HCEC 1CT (cell line): ENCODE results near the gene ZNF408.
"Not testable (repeated sequence)": the region's sequence is repeated elsewhere in the genome, so short reads cannot be mapped to it uniquely, and the experiment has no call there.

Experiments used
- DNase-seq: peaks from one replicate; pipeline ENCODE4 v3.0.0-alpha.2; 2017

The ZNF408 gene

DNA sequence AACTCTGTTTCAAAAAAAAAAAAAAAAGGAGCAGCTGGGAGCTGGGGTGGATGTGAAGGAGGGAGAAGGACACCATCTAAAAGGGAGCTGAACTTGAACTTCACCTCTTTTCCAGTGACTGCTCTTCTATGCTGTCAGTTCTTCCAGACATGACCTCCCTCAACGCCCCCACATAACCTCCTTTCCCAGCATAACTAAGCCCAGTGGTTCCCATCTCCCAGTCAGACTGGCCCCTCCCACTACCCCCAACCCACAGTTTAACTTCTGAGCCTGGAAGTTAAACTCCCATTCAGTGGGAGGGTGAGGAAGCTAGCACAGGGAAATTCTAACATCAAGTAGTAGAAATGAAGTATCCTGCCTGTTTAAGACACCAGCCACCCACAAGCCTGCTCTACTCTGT, 2.2 kb upstream of the ZNF408 start:
- DNase-seq = no peak

DNA sequence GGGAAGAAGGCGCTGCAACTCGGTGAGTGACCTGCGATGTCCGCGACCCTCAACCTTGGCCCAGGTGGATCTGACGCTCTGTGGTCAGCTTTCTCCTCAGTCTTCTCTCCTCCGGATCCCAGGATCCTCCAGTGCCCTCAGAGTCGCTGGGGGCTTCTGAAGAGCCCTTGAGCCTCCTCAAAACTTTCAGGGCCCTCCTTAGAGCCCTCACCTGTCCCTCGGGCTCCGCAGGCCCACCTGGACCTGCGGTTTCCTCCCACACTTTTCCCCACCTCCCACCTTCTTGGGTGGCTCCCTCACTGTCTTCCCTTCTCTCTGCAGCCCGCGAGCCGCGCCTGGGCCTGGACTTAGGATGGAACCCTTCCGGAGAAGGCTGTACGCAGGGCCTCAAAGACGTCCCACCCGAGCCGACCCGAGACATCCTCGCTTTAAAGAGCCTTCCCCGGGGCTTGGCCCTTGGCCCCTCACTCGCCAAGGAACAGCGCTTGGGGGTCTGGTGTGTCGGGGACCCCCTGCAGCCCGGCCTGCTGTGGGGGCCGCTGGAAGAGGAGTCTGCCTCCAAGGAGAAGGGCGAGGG, 335 bp downstream of the ZNF408 start:
- no peak for DNase-seq

DNA sequence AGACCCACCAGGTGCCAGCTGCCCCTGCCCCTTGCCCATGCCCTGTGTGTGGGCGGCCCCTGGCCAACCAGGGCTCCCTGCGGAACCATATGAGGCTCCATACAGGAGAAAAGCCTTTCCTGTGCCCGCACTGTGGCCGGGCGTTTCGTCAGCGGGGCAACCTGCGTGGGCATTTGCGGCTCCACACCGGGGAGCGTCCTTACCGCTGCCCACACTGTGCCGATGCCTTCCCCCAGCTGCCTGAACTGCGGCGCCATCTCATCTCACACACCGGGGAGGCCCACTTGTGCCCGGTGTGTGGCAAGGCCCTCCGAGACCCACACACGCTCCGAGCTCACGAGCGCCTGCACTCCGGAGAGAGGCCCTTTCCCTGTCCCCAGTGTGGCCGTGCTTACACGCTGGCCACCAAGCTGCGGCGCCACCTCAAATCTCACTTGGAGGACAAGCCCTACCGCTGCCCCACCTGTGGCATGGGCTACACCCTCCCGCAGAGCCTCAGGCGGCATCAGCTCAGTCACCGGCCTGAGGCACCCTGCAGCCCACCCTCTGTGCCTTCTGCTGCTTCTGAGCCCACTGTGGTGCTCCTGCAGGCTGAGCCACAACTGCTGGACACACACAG, 4.3 kb downstream of the ZNF408 start:
- no peak for DNase-seq

DNA sequence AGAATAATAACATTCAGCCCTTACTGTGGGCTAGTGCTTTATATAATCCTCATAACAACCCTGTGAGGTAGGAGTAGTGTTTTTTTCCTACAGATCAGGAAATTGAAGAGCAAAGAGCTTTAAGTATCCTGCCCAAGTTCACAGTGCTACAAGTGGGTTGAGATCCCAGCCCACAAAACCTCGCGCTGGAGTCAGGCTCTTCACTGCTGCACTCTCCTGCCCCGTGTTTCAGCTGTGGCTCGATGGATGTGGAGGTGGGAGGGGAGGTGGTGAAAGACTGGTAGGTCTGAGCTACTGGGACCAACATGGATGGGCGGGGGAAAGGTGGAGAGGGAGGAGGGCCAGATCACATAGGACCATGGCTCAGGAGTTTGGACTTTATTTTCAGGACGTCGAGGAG, 6.1 kb downstream of the ZNF408 start:
- DNase-seq = no peak

DNA sequence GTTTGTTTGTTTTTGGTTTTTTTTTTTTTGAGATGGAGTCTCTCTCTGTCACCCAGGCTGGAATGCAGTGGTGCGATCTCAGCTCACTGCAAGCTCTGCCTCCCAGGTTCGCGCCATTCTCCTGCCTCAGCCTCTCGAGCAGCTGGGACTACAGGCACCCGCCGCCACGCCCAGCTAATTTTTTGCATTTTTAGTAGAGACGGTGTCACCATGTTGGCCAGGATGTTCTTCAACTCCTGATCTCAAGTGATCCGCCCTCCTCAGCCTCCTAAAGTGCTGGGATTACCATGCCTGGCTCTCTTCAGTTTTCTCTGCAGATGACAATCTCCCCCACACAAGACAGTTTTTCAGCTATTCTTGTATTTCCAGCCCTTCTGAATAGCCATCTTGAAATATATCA, 8.5 kb downstream of the ZNF408 start:
- DNase-seq = not testable (repeated sequence)

DNA sequence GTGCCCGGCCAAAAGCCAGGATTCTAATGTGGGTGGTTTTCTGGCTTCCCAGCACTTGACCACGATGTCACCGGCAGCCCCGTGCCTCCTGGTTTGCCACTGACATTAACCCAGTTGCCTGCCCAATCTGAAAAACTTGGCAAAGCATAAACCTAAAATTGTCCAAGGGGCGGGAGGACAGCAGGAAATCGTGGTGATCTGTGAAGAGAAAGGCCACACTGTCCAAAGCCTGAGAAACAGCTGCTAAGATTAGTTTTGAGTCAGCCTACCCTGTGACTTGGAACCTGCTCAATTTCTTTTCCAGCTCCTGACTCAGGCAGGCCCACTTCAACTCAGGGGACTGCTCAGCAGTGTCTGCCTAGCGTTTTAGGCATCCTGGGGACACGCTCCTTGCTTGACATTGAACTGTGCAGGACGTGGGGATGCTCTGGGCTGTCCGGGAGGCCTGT, 10.0 kb downstream of the ZNF408 start:
- DNase-seq = peak; percentile 96

DNA sequence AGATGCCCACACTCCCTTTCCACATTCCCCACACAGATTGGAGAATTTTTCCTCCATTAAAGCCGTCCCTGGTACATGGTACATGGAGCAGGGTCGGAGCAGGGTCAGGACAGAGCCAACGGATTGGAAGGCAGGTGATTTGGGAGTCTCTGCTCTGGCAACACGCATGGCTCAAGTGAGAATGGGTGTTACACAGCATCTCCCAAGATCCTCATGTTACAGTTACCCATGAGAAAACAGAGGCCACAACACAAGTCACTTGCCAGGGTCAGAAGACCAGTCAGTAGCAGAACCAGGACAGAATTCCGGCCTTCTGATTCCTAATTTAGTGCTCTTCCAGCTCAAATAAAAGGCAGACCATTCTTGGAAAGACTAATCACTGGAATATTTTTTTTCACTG, 10.5 kb downstream of the ZNF408 start:
- DNase-seq = peak; percentile 7

DNA sequence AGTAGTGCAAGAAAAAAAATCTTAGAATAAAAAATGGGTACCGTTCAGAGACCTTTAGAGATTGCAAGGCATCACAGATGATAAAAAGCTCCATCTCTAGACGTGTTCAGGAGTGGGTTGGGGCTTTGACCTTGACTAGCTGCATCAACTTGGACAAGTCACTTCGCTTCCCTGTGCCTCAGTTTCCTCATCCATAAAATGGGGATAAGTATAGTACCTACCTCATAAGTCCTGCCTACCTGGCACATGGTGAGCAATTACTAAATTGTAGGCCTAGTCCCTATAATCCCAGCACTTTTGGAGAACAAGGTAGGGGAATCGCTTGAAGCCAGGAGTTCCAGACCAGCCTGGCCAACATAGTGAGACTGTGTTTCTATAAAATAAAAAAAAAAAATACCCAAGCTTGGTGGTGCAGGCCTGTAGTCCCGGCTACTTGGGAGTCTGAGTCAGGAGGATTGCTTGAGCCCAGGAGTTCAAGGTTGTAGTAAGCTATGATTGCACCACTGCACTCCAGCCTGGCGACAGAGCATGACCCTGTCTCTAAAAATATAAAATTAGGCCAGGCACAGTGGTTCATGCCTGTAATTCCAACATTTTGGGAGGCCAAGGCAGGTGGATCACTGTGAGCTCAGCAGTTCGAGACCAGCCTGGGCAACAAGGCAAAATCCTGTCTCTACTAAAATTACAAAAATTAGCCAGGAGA, 12.2 kb downstream of the ZNF408 start:
- peak; percentile 3 for DNase-seq

DNA sequence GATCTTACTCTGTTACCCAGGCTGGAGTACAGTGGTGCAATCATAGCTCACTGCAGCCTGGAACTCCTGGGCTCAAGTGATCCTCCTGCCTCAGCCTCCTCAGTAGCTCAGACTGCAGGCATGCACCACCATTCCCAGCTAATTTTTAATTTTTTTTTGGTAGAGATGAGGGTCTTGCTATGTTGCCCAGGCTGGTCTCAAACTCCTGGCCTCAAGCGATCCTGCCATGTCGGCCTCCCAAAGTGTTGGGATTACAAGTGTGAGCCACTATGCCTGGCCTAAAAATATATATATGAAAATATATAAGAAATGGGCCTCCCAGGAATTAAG, 17.0 kb downstream of the ZNF408 start:
- DNase-seq = not testable (repeated sequence)

DNA sequence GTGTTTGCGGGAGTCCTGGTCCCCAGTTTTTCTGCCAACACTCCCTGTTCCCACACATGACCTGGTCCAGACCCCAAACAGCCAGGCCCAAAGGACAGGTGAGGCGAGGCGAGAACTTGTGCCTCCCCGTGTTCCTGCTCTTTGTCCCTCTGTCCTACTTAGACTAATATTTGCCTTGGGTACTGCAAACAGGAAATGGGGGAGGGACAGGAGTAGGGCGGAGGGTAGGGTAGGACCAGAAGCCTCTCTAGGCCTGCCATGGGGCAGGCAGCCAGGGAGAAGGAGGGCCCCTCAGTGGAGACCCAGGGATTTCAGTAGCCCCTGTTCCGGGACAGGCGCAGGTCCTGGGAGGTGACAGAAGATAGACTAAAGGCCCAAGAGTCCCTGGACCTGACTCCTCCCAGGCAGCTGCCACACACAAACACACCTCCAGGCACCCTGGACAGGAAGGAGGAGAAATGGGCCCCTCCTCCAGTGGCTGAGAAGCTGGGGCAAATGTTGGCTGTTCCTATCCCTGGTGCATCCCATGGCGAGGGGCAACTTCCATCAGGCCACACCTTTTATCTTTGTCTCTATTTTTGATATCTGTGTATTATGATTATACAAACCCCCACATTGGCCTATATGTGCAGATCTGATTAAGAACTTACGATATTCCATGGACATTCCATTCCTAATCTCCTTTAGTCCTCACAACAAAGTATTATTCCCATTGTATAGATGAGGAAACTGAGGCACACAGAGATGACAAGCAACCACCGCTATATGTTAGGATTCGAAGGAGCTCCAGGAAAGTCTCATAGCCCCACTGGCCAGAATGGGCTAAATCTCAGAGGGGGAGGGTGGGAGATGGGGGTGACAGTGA, 17.6 kb downstream of the ZNF408 start:
- DNase-seq = no peak

DNA sequence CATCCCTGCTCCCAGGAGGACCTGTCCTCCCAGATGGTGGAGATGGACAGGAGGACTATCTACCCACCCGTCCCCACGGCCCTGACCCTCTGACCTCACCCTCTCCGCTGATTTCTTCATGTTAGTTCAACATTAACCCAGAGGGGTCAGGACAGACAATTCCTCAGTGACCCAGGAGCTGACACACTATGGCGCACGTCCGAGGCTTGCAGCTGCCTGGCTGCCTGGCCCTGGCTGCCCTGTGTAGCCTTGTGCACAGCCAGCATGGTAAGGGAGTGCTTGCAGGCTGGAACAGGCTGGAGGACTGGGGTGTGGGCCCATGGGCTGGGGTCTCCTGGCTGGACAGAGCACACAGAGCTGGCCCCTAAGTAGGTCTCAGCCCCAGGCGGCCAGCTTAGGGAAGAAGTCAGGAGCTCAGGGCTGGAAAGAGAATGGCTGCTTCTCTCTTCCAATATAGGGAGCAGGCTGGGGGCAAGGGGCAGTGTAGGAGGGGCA, 18.3 kb downstream of the ZNF408 start, which contains the start of gene F2:
Gene F2 (plus strand): TSS at position 166 of the 495 bp plus-strand sequence. CDS start 23 bp downstream, at position 189.
- no peak for DNase-seq

DNA sequence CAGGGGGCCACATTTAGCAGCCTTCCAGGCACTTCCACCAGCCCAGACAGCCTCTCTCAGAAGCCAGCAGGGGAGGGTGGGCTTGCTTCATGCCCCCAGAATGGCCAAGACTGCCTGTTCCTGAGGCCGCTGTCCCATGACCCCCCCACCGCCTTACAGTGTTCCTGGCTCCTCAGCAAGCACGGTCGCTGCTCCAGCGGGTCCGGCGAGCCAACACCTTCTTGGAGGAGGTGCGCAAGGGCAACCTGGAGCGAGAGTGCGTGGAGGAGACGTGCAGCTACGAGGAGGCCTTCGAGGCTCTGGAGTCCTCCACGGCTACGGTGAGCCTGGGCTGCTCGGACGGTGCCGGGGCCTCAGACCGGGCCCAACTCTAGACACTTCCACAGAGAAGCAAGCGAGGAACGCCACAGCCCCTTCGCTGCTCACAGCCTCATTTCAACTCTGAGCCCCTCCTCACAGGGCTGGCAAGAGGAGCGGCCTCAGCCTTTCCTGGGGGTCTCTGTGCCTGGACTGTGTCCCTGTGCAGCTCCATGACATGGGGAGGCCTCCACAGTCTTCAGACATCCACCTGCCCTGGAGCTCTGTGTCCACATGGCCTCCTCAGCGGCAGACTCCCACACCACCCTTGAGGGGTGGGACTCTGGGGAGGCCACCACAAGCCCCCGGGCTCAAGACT, 18.9 kb downstream of the ZNF408 start:
- DNase-seq = no peak

DNA sequence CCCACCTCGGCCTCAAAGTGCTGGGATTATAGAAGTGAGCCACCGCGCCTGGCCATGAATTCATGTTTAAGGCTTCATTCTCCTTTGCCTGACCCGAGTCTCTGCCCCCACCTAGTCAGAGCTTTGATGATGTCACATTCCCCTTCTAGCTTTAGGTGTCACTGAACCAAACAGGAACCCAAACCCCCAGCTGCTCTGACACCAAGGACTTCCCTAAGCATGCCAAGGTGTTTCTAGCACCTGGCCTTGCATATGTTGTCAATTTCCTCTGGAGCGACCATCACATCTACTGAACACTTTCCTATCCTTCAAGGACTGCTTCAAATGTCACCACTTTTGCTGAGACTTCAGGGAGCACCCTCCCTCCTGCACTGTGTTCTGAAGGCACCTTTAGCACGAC, 20.5 kb downstream of the ZNF408 start:
- no peak for DNase-seq

DNA sequence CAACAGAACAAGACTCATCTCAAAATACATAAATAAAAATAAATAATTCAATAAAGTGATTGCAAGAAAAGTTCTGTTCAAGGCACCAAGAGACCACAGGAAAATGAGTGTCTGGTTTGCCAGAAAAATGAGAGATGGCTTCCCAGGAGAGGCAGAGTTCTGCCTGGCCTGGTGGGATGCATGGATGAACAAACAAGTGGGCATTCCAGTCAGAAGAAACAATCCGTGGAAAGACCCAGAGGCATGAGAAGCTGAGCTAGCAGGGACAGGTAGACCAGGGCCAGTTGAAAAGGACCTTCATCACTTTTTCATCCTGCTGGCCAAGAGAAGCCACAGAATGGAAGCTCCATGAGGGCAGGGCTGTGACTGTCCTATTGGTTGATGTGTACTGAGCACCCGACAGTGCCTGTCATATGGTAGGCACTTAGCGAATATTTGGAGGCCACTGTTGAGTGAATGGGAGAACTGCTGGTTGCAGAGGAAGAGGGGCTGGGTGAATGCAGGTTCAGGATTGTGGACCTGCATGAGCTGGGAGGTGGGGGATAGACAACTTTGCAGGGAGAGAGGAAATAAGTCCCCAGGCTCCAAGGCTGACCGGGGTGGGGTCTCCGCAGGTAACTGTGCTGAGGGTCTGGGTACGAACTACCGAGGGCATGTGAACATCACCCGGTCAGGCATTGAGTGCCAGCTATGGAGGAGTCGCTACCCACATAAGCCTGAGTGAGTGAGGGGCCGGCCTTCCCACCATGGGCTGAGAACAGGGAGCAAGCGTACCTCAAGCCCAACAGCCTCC, 21.9 kb downstream of the ZNF408 start:
- DNase-seq = no peak

DNA sequence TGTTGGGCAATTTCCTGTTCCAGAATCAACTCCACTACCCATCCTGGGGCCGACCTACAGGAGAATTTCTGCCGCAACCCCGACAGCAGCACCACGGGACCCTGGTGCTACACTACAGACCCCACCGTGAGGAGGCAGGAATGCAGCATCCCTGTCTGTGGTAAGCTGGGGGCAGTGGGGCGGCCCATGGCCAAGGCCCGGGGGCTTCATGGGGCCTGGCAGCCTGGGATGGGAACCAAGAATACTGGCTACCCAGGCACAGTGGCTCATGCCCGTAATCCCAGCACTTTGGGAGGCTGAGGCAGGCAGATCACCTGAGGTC, 22.5 kb downstream of the ZNF408 start:
- no peak for DNase-seq

DNA sequence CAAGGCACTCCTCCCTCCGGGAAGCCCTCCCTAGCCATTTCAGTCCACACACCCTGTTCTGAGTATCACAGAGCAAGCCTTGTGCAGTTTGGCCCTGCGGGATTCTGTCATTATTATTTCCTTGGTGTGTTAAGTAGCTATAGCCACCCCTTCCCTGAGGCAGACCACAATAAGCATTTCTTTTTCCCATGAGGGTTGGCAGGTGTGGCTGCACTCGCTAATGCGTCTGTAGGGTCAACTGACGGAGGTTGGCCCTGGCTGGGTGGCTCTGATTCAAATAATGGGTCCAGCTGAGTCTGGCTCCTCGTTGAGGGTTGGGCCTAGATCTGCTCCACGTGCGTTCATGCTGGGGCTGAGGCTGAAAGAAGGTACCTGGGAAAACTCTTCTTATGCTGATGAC, 23.3 kb downstream of the ZNF408 start:
- no peak for DNase-seq

DNA sequence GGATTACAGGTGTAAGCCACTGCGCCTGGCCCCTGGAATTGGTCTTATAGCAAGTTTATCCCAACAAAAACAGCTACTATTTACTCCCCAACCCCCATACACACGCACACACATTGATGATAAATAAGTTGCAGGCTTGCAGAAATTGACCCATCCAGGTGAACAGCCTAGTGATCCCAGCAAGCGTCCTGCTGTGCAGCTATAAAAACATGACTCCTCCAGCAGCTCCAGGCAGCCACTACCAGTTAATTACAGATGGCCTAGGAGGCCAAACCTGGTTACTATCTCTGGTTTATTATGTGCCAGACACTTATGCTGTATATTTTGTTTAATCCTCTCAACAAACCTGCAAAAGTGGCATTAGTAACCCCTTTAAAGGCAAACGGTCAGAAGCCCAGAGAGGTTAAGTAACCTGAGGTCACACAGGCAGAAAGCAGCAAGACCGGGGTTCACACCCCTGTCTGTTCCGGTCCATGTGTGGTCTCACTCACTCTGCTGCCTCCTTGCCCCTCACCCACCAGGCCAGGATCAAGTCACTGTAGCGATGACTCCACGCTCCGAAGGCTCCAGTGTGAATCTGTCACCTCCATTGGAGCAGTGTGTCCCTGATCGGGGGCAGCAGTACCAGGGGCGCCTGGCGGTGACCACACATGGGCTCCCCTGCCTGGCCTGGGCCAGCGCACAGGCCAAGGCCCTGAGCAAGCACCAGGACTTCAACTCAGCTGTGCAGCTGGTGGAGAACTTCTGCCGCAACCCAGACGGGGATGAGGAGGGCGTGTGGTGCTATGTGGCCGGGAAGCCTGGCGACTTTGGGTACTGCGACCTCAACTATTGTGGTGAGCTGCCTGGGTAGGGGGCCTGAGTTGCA, 24.7 kb downstream of the ZNF408 start:
- no peak for DNase-seq

DNA sequence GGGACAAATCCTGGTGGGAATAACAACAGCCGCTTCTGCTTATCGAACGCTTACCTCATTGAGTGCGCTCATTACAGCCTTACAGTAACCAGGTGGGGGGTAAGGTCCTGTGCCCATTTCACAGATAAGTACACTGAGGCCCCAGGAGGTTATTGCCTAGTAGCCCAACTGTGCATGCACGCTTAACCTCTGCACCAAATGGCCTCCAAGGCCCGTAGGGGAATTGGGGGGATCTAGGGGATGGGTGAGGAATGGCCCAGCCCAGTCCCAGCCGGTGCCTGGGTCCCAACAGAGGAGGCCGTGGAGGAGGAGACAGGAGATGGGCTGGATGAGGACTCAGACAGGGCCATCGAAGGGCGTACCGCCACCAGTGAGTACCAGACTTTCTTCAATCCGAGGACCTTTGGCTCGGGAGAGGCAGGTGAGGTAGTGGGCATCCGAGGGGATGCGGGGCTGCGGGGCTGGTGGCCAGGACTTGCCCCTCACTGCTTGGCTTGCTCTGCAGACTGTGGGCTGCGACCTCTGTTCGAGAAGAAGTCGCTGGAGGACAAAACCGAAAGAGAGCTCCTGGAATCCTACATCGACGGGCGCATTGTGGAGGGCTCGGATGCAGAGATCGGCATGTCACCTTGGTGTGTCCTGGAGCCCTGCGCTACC, 25.5 kb downstream of the ZNF408 start:
- DNase-seq = no peak

DNA sequence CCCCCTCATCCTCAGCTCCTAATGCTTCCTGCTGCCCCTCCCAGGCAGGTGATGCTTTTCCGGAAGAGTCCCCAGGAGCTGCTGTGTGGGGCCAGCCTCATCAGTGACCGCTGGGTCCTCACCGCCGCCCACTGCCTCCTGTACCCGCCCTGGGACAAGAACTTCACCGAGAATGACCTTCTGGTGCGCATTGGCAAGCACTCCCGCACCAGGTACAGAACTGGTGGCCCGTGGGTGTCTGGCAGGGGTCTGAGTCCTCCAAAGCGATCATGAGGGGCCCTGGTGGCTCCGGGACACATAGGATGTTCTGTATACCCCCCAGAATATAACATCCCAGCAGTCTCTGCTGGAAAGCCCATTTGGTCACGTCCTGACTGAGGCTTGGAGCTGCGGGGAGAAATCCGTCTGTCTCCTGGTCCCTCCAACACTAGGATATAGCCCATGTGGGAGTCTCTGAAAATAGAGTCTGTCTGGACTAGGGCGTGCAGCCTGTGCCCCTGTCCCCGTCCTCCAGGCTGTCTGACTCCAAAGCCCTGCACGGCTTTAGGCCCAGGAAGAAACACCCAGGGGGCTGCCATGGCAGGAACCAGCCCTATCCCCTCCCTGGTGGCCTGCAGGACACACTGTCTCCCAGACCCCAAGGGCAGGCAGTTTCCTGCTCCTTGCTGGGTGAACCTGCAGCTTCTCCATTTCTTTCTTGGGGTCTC, 27.3 kb downstream of the ZNF408 start:
- no peak for DNase-seq

DNA sequence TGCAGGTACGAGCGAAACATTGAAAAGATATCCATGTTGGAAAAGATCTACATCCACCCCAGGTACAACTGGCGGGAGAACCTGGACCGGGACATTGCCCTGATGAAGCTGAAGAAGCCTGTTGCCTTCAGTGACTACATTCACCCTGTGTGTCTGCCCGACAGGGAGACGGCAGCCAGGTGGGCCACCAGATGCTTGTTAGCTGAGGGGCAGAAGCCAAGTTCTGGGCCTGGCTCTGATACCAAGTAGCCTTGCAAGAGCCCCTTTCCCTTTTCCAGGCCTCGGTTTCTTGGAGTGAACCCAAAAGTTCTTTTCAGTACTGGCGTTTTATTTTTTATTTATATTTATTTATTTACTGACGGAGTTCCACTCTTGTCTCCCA, 27.8 kb downstream of the ZNF408 start:
- DNase-seq = no peak
